ENCODE results near the gene HIVEP1. TPM values are rescaled to one million over a fixed set of nuclear protein-coding genes. Genes with fewer than 3 reads are reported as not detected.

The HIVEP1 gene
- total and polyA plus RNA-seq, 2 of the 13 experiments (the other 11 are each of a cell fraction or from before 2014, with no cell fraction given) = 7.4 to 9.9 TPM

- no TSS peak for BruUV-seq (replicated peaks)
- H3K9me3 ChIP-seq (ENCODE audit: low read length) = no peaks in the 10 kb centered on the region
- H3K9ac ChIP-seq (ENCODE audit: insufficient read depth, low read depth, low read length) = no peak overlapping the region
- H2AFZ ChIP-seq (ENCODE audit: low read length) = no peak overlapping the region
- H3K36me3 ChIP-seq (replicated peaks in 1 of 2; ENCODE audit: control insufficient read depth in 1 of 2, insufficient read depth in 2 of 2, low read length in 2 of 2) = no peaks in the 10 kb centered on the region; a peak in 2 of 5 replicates
- no peak overlapping the region for H3K4me3 ChIP-seq (replicated peaks in 1 of 3; ENCODE audit: insufficient read depth in 1 of 3, low read depth in 2 of 3, low read length in 3 of 3)
- no peak for FAIRE-seq
- H3K4me1 ChIP-seq (ENCODE audit: insufficient read depth, low read length) = no peaks in the 10 kb centered on the region
- POLR2A ChIA-PET = no interaction called here
- no peak overlapping the region for H3K4me2 ChIP-seq (ENCODE audit: low read depth, low read length)
- no peaks in the 10 kb centered on the region for H4K20me1 ChIP-seq (ENCODE audit: insufficient read depth, low read length)
- no peak for ATAC-seq
- no peak for DNase-seq (ENCODE audit: low spot score)
- intact Hi-C loops (cut with micrococcal nuclease; ENCODE audit: unreplicated experiment) (no loop called here), in situ Hi-C loops (cut with HindIII; ENCODE audit: extremely low pct_ligation_motif_present, low pct_unique_long_range_greater_than_20kb) (no loop called here)
- H3K27me3 ChIP-seq (ENCODE audit: control insufficient read depth in 1 of 2, insufficient read depth in 2 of 2, low read length in 2 of 2) = no peaks in the 10 kb centered on the region
- CTCF ChIA-PET (ENCODE audit: low intra/inter-chr PET ratio, low total read pairs) = no interaction called here
- H3K27ac ChIP-seq (ENCODE audit: extremely low read length, insufficient read depth, low read length) = no peak overlapping the region
- TF ChIP-seq IRF1 (CRISPR knock-in tag; IDR thresholded peaks at IDR 0.05; ENCODE audit: low read depth) = no peak
- TF ChIP-seq BCL6 (CRISPR knock-in tag; IDR thresholded peaks at IDR 0.05) = no peak
- TF ChIP-seq TRIM24 (CRISPR knock-in tag; IDR thresholded peaks at IDR 0.05) = no peak
- no peak for TF ChIP-seq ZNF318 (CRISPR knock-in tag; IDR thresholded peaks at IDR 0.05)
- WGBS (ENCODE audit: low lambda C conversion rate) = 89% methylated on average over 1 of the region's 1 CpG
- H3K79me2 ChIP-seq (ENCODE audit: insufficient read depth, low read length) = no peaks in the 10 kb centered on the region
These were observed 76.4 kb downstream of the HIVEP1 start for GRCh38 chr6:12088531-12088930.

All from HepG2 (cell line).